HTERT RPE-1 (cell line): ENCODE measurements around the gene KRTAP9-1.
"Not testable (repeated sequence)": the region's sequence is repeated elsewhere in the genome, so short reads cannot be mapped to it uniquely, and the experiment has no call there.

Source experiments
- in situ Hi-C: fragments of 300-500 bp; cut with MboI; formaldehyde crosslinking; loops from 4 replicates; pipeline ENCODE4 v1.14.3; 2020; ENCODE audit warnings: low sequenced_read_pairs

Gene KRTAP9-1, protein sequence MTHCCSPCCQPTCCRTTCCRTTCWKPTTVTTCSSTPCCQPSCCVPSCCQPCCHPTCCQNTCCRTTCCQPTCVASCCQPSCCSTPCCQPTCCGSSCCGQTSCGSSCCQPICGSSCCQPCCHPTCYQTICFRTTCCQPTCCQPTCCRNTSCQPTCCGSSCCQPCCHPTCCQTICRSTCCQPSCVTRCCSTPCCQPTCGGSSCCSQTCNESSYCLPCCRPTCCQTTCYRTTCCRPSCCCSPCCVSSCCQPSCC

DNA sequence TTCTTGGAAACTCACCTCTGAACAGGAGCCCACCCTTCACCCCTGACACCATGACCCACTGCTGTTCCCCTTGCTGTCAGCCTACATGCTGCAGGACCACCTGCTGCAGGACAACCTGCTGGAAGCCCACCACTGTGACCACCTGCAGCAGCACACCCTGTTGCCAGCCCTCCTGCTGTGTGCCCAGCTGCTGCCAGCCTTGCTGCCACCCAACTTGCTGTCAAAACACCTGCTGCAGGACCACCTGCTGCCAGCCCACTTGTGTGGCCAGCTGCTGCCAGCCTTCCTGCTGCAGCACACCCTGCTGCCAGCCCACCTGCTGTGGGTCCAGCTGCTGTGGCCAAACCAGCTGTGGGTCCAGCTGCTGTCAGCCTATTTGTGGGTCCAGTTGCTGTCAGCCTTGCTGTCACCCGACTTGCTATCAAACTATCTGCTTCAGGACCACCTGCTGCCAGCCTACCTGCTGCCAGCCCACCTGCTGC lies at the start of gene KRTAP9-1:
TSS of gene KRTAP9-1 (plus strand) at position 51 of the 482 bp plus-strand sequence. CDS start at position 51, 0 bp downstream.
- in situ Hi-C loops = not testable (repeated sequence)

DNA sequence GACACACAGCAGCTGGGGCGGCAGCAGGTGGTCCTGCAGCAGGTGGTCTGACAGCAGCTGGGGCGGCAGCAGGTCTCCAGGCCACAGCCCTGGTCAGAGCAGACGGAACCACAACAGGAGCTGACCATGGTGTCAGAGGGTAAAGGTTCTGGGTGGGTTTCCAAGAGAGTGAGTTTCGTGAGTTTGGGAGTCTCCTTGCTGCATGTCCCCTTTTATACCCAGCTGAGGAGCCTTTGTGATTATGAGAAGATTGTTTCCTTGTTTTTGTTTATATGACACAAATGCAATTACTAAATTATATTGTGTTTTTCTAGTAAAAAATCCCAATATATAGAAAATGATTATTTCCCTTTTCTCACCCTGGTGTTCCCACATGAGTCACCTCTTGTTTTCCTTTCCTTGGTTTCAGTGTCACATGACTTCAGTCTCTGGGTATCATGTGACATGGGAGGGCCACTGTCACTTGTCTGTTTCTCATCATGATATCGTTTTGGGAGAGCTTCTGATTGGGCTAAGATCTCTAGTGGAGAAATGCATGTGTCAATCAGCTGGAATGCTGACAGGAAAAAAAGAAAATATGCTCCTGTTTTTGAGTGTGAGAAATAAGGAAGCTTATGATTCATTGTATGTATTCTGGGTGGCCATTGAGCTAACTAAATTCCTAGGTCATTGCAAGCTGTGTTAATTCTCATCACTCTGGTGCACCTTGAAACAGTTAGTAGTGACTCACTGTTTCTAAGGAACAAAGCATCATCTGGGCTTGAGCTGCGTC lies 49.1 kb upstream of the KRTAP9-1 start, which contains the start of gene KRTAP4-6:
TSS of gene KRTAP4-6 (minus strand) at position 185 of the 772 bp plus-strand sequence. CDS start at position 128, 57 bp downstream.
- in situ Hi-C loops = no loop called here

DNA sequence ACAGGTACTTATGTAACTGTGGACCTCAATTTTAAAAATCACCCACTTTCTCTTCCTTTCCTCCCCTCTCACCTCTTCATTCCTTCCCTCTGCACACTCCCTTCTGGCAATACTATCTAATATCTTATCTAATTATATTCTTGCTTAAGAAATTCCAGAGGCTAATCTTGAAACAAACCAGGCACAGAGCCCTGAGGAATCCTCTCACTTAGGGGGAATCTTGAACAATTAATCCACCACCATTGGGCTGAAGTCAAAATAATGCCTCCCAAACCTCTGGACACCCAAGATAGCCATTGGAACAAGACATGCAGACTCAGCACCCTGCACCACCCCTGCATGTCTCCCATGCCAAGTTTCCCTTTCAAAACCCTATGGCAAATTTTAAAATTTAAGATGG lies 48.3 kb upstream of the KRTAP9-1 start:
- in situ Hi-C loops = no loop called here

DNA sequence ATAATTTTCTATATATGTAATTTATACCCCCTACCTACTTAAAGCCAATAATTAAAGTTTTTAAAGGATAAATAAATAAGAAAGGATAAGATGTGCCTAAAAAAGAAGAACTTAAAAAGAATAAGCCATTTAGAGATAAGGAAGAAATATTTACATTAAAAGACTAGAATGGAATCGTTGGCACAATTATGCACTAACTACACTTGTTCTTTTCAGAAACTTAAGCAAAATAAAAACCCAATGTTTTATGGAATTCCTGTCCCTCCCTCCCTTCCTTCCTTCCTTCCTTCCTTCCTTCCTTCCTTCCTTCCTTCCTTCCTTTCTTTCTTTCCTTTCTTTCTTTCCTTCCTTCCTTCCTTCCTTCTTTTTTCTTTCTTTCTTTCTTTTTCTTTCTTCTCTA lies 44.8 kb upstream of the KRTAP9-1 start:
- in situ Hi-C loops = no loop called here

DNA sequence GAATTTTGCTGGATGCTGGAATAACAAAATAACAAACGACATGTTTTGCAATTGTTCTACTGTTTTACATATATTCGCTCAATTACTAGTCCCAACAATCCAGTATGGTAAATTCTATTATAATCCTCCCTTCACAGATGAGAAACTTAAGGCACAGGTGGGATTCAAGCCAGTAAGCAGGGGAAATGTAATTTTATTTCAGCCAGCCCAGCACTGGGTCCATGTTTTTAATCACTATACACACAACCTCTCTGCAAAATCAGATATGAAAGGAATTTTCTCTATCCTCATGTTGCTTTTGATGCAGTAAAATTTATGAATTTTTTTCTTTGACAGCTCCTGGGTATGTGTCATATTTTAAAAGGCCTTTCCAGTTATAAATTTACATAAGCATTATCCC lies 44.4 kb upstream of the KRTAP9-1 start:
- in situ Hi-C loops = no loop called here

DNA sequence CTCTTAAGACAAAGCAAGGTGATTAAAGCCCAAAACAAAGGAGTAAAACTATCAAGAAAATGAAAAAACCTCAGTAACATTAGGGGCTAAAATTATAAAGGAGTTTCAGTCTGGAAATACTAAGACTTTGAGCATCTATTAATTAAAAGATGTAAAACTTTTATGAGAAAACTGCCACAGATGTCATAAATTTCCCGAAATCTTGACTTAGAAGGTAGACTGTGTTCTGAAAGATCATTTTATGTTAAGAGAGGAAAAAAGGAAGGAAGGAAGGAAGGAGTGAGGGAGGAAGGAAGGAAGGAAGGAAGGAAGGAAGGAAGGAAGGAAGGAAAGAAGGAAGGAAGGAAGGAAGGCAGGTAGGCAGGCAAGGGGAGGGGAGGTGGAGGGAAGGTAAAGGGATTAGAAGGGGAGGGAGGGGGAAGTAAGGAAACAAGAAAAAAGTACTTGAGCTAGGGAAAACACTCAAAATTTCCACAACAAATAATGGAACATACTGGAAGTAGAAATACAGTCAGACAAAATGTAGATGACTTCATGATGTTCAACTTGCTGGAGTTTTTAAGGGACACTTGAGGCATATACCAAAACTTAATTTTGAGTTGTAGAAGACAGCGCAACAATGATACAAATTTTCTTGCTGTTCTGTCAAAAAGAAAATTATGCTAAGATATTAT lies 42.0 kb upstream of the KRTAP9-1 start:
- in situ Hi-C loops = no loop called here

DNA sequence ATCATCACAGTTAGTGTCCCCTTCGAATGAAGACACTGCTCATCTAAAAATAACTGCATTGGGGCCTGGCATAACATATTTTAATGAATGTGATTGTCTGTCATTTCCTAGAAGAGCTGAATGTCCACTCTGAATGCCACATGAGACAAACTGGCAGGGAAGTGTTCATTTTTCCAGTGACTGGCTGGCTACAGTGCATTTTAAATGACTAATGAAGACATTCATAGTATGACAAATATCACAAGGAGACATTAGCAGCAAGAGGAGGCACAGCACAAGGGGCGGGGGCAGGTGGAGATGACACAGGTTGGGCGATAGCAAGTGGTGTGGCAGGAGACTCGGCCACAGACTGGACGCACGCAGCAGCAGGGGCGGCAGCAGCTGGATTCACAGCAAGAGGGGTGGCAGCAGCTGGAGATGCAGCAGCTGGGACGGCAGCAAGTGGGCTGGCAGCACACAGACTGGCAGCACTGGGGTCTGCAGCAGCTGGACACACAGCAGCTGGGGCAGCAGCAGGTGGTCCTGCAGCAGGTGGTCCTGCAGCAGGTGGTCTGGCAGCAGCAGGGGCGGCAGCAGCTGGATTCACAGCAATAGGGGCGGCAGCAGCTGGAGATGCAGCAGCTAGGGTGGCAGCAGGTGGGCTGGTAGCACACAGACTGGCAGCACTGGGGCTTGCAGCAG lies 40.6 kb upstream of the KRTAP9-1 start:
- in situ Hi-C loops = not testable (repeated sequence)

DNA sequence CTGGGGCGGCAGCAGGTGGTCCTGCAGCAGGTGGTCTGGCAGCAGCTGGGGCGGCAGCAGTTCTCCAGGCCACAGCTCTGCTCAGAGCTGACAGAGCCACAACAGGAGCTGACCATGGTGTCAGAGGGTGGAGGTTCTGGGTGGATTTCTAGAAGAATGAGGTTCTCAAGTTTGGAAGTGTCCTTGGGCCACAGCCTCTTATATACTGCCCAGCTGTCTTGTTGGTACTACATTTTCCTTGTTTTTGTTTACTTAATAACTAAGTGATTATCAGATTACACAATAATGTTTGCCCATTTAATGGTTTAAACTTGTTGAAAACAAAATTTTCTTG lies 40.1 kb upstream of the KRTAP9-1 start, which contains the start of gene KRTAP4-5:
TSS of gene KRTAP4-5 (minus strand) at position 174 of the 334 bp plus-strand sequence. CDS start at position 116, 58 bp downstream.
- in situ Hi-C loops = no loop called here

DNA sequence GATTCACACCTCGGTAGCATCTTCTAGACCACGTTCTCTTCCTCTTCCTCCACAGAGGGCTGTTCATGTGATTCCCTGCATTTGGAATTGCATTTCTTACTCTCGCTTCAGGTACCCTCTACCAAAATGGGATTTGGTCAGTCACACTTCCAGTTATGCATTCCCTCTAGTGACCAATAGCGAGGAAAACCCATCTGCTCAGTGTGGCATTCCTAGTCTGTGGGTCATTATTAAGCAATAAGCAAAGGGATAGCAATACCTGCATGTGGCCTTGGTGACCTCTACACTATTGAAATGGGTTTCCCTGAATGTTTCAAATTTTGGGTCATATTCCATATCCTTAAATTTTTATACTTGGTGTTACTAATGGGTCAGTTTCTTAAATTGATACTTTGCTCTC lies 39.7 kb upstream of the KRTAP9-1 start:
- in situ Hi-C loops = no loop called here

DNA sequence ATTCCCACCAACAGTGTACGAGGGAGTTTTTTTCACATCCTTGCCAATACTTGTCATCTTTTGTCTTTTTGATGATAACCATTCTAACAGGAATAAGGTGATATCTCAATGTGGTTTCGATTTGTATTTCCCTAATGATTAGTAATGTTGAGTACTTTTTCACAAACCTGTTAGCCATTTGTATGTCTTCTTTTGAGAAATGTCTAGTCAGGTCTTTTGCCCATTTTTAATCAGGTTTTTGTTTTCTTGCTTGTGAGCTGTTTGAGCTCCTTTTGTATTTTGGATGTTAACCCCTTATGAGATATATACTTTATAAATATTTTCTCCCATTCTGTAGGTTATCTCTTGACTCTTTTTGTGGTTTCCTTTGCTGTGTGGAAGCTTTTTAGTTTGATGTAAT lies 38.2 kb upstream of the KRTAP9-1 start:
- in situ Hi-C loops = no loop called here

DNA sequence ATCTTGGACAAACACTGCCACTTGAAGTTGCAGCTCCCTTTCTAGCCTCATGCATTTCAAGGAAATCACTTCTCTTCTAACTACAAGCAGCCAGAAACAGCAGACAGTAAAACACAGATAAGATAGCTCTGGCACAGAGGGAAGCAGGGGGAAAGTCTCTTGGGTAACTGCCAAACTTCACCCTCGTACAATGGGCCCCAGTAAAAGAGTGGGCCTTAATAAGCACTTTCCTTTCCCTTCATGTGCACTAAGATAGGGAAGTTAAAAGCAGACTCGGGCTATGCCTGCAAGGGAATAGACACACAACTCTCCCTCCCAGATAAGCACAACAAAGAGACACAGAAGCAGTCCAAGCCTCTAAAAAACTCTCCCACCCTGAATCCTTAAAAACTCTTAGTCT lies 35.8 kb upstream of the KRTAP9-1 start:
- in situ Hi-C loops = no loop called here

DNA sequence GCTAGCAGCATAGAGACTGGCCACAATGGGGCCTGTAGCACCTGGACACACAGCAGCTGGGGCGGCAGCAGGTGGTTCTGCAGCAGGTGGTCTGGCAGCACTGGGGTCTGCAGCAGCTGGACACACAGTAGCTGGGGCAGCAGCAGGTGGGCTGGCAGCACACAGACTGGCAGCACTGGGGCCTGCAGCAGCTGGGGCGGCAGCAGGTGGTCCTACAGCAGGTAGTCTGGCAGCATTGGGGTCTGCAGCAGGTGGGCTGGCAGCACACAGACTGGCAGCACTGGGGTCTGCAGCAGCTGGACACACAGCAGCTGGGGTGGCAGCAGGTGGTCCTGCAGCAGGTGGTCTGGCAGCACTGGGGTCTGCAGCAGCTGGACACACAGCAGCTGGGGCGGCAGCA lies 29.5 kb upstream of the KRTAP9-1 start:
- in situ Hi-C loops = not testable (repeated sequence)

DNA sequence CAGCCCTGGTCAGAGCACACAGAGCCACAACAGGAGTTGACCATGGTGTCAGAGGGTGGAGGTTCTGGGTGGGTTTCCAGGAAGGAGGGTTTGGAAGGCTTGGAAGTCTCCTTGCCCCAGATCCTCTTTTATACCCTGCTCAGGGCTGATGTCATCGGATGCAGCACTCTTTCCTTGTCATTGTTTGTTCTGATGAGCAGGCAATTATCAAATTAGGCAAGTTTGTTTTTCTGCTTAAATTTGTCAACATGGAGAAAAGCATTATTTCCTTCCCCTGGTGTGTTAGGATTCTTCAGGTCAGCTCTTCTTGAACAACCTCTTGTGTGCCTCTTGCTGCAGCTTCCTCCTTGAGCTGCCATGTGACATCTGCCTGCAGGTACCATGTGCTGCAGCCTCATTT lies 29.0 kb upstream of the KRTAP9-1 start, which contains the start of gene KRTAP4-4:
TSS of gene KRTAP4-4 (minus strand) at position 101 of the 400 bp plus-strand sequence. CDS start at position 44, 57 bp downstream.
- in situ Hi-C loops = no loop called here

DNA sequence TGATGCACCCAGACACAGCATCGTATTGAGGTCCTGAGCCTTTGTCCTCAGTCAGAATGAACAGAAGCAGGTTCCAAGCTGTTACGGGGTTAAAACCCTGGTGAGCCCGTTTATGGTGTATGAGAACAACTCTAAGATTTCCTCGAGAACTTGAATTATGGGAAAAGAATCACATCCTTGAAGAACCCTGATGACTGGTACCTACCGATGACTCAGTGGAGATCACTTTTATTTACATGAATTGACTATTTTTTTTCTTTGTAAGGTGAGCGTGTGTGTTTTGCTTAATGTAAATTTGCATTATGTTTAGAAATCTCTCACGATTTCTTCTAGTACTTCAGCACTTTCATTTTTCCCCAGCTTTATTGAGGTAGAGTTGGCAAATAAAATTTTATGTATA lies 25.9 kb upstream of the KRTAP9-1 start:
- in situ Hi-C loops = no loop called here

DNA sequence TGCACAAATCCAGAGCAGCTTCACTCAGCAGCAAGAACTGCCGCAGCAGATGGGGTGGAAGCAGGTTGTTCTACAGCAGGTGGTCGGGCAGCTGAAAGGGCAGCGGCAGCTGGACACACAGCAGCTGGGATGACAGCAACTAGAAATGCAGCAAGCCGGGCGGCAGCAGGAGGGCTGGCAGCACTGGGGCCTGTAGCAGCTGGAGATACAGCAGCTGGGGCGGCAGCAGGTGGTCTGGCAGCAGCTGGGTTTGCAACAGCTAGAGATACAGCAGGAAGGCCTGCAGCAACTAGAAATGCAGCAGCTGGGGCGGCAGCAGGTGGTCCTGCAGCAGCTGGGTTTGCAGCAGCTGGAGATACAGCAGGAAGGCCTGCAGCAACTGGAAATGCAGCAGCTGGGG lies 22.1 kb upstream of the KRTAP9-1 start:
- in situ Hi-C loops = no loop called here

DNA sequence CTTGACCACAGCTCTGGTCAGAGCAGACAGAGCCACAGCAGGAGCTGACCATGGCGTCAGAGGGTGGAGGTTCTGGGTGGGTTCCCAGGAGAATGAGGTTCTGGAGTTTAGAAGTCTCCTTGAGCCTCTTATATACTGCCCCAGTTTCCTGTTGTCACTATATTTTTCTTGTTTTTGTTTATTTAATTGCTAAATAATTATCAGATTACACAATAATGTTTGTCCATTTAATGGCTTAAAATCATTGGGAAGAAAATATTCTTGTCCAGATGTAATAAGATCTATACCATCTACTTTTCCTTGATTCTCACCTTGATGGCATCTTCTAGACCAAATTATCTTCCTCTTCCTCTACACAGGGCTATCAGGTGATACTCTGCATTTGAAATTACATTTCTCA lies 21.6 kb upstream of the KRTAP9-1 start, which contains the start of gene KRTAP4-3:
TSS of gene KRTAP4-3 (minus strand) at position 101 of the 400 bp plus-strand sequence. CDS start at position 52, 49 bp downstream.
- in situ Hi-C loops = no loop called here

DNA sequence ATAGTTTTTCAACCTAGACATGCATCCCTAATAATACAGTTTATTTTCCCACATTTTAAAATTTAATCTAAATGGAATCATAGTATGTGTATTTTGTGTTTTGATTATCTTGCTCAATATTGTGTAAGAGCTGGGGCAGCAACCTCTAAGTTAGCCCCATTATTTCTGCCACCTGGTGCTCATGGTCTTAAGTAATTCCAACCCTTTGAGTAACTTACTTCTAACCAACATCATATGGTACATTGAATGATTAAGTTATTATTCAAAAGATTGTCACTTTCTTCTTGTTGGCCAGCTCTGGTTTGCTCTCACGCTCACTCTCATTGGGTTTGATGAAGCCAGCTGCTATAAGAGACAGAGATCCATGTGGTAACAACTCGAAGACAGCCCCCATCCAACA lies 17.8 kb upstream of the KRTAP9-1 start:
- in situ Hi-C loops = no loop called here

DNA sequence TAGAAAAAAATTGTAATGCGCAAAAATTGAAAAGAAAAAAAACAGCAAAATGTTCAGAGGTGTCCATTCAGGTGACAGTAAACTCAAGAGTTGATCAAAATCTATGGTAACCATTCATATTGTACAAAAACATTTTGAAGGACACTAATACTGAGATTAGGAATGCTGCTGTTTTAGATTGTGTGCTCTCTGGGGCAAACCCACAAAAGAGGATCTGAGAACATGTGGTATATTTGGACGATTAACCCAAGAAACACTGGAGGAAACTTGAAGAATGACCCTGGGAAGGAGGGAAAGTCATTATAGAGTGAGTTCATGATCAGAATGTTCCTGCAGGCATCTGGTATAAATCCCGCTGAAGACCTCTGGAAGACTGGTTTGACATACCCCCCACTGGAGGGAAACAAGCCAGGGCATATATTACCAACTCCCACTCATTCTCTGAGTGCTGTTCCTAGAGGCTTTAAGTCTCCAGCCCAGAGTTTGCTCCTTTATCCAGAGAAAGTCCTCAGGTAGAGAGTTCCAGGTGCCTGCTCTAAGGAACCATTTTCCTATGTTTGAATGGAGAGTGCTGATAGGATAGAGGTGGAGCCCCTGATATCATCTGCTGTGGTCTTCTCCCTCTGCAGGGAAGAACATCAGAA lies 12.8 kb upstream of the KRTAP9-1 start:
- in situ Hi-C loops = no loop called here

DNA sequence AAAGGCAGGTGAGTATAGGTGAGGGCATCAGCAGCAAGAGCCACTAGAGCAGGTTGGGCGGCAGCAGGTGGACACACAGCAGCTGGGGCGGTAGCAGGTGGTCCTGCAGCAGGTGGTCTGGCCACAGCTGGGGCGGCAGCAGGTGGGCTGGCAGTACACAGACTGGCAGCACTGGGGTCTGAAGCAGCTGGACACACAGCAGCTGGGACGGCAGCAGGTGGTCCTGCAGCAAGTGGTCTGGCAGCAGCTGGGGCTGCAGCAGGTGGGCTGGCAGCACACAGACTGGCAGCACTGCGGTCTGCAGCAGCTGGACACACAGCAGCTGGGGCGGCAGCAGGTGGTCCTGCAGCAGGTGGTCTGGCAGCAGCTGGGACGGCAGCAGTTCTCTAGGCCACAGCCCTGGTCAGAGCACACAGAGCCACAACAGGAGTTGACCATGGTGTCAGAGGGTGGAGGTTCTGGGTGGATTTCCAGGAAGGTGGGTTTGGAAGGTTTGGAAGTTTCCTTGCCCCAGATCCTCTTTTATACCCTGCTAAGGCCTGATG lies 11.9 kb upstream of the KRTAP9-1 start, which contains the start of gene KRTAP4-2:
TSS of gene KRTAP4-2 (minus strand) at position 495 of the 545 bp plus-strand sequence. CDS start at position 438, 57 bp downstream.
- in situ Hi-C loops = no loop called here

DNA sequence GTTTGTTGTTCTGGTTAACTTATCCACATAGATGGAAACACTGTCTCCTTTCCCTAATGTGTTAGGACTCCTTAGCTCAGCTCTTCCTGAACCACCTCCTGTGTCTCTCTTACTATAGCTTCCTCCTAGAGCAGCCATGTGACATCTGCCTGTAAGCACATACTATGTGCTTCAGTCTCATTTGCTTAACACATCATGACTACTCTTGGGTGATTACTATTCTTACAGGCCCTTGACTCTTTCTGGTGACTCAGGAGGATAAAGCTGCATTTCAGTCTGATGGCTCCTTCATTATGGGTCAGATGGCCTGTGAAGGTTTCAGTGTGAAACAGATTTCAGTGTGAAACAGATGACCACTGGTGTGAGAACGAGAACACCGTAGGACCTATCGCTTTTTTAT lies 11.3 kb upstream of the KRTAP9-1 start:
- in situ Hi-C loops = no loop called here
